Parathyroid adenoma (tissue), 2 donors: ENCODE measurements around the gene ZNF625.

Experiments
- H2AFZ ChIP-seq: fragments of 300-600 bp; sonication (generic); one replicate; pipeline ENCODE4 v1.7.0; 2017; ENCODE audit warnings: antibody characterized with exemption, mild to moderate bottlenecking
- H3K27ac ChIP-seq: fragments of 300-600 bp; sonication (generic); one replicate; pipeline ENCODE4 v1.7.0; 2017
- H3K27me3 ChIP-seq: fragments of 300-600 bp; sonication (generic); one replicate; pipeline ENCODE4 v1.7.0; 2017; ENCODE audit warnings: low read length; ENCODE audit not compliant: control insufficient read depth, insufficient read depth
- H3K36me3 ChIP-seq: fragments of 300-600 bp; sonication (generic); one replicate; pipeline ENCODE4 v1.7.0; 2017; ENCODE audit warnings: low read length; ENCODE audit not compliant: control insufficient read depth, insufficient read depth
- H3K4me1 ChIP-seq: fragments of 300-600 bp; sonication (generic); one replicate; pipeline ENCODE4 v1.7.0; 2017; ENCODE audit warnings: control low read depth
- H3K4me2 ChIP-seq: fragments of 300-600 bp; sonication (generic); one replicate; pipeline ENCODE4 v1.7.0; 2017; ENCODE audit warnings: low read length
- H3K4me3 ChIP-seq: fragments of 300-600 bp; sonication (generic); one replicate; pipeline ENCODE4 v1.7.0; 2017; ENCODE audit warnings: low read depth, low read length
- H3K79me2 ChIP-seq: fragments of 300-600 bp; sonication (generic); one replicate; pipeline ENCODE4 v1.7.0; 2017; ENCODE audit warnings: control low read depth
- H3K9ac ChIP-seq: fragments of 300-600 bp; sonication (generic); one replicate; pipeline ENCODE4 v1.7.0; 2017; ENCODE audit warnings: mild to moderate bottlenecking
- H3K9me3 ChIP-seq: fragments of 300-600 bp; sonication (generic); one replicate; pipeline ENCODE4 v1.7.0; 2017; ENCODE audit warnings: low read length; ENCODE audit not compliant: control insufficient read depth
- CTCF ChIP-seq: fragments of 300-600 bp; sonication (generic); IDR thresholded peaks from one replicate; pipeline ENCODE4 v1.7.0; 2017; ENCODE audit warnings: antibody characterized with exemption, mild to moderate bottlenecking
- donor health status: primary hyperparathyroidism.

The ZNF625 gene

GRCh38 chr19:12156223-12157058 lies at the start of gene ZNF625:
ZNF625 (minus strand) TSS chr19:12156734; CDS start chr19:12156558, 176 bp downstream.
- no peaks in the 10 kb centered on the region for H3K27me3 ChIP-seq
- no peak for TF ChIP-seq CTCF

GRCh38 chr19:12205296-12205695 lies 48.8 kb upstream of the ZNF625 start:
- Histone ChIP-seq H2AFZ (no peak overlapping the region), H3K36me3 (no peaks in the 10 kb centered on the region), H3K9me3 (peaks cover 6% of the 10 kb centered on the region), H3K4me3 (no peak overlapping the region), H3K4me2 (no peak overlapping the region), H3K4me1 (no peaks in the 10 kb centered on the region), H3K79me2 (no peaks in the 10 kb centered on the region), H3K27me3 (no peaks in the 10 kb centered on the region), H3K9ac (no peak overlapping the region), H3K27ac (no peak overlapping the region)
- TF ChIP-seq CTCF = no peak

More at GRCh38 chr19:12156223-12157058, at the start of gene ZNF625:
- Histone ChIP-seq H3K4me2 (peak within 1 kb of the TSS; percentile 78), H2AFZ (peak within 1 kb of the TSS; percentile 94), H3K27ac (peak within 1 kb of the TSS; percentile 73), H3K9me3 (no peaks in the 10 kb centered on the region), H3K79me2 (no peaks in the 10 kb centered on the region), H3K36me3 (no peaks in the 10 kb centered on the region), H3K4me1 (peaks cover 4% of the 10 kb centered on the region), H3K9ac (peak within 1 kb of the TSS; percentile 77), H3K4me3 (peak within 1 kb of the TSS; percentile 95)

- Histone ChIP-seq H3K4me2 (no peak overlapping the region), H3K4me1 (no peaks in the 10 kb centered on the region), H3K36me3 (no peaks in the 10 kb centered on the region), H3K79me2 (no peaks in the 10 kb centered on the region), H3K4me3 (no peak overlapping the region), H3K27me3 (no peaks in the 10 kb centered on the region), H3K27ac (no peak overlapping the region), H2AFZ (no peak overlapping the region), H3K9ac (no peak overlapping the region), H3K9me3 (no peaks in the 10 kb centered on the region)
- TF ChIP-seq CTCF = no peak
Measured at GRCh38 chr19:12202250-12202649, 45.7 kb upstream of the ZNF625 start.

- no peak overlapping the region for H3K9ac ChIP-seq
- no peak overlapping the region for H3K27ac ChIP-seq
- no peak overlapping the region for H3K4me3 ChIP-seq
- H3K4me1 ChIP-seq = no peaks in the 10 kb centered on the region
- H3K36me3 ChIP-seq = no peaks in the 10 kb centered on the region
- TF ChIP-seq CTCF = no peak
- H2AFZ ChIP-seq = no peak overlapping the region
- H3K79me2 ChIP-seq = no peaks in the 10 kb centered on the region
- no peaks in the 10 kb centered on the region for H3K9me3 ChIP-seq
- no peaks in the 10 kb centered on the region for H3K27me3 ChIP-seq
- H3K4me2 ChIP-seq = no peak overlapping the region
Measured at GRCh38 chr19:12199757-12200419, 43.4 kb upstream of the ZNF625 start.
